HPDE6-E6E7 (cell line): ENCODE results near the gene DGKZ.

Experiments
- DNase-seq: peaks from one replicate; pipeline ENCODE4 v3.0.0; 2011; ENCODE audit warnings: missing footprints; ENCODE audit errors: extremely low spot score

Gene DGKZ

GRCh38 chr11:46392421-46393230 lies 45.4 kb downstream of the DGKZ start:
- DNase-seq, result peak; percentile 85

GRCh38 chr11:46393231-46393616 lies 46.0 kb downstream of the DGKZ start:
- no peak for DNase-seq

- no peak for DNase-seq
These were observed 46.5 kb downstream of the DGKZ start for GRCh38 chr11:46393759-46394158.

GRCh38 chr11:46397526-46397925 lies 50.3 kb downstream of the DGKZ start:
- no peak for DNase-seq

- DNase-seq, result no peak
These were observed 56.0 kb downstream of the DGKZ start for GRCh38 chr11:46402957-46403902.

- no peak for DNase-seq
These were observed 57.3 kb downstream of the DGKZ start for GRCh38 chr11:46404476-46405017.

GRCh38 chr11:46407635-46408034 lies 60.4 kb downstream of the DGKZ start:
- DNase-seq, result no peak

GRCh38 chr11:46408407-46408986 lies 61.2 kb downstream of the DGKZ start:
- no peak for DNase-seq

GRCh38 chr11:46410021-46410420 lies 62.8 kb downstream of the DGKZ start:
- DNase-seq, result no peak

GRCh38 chr11:46413760-46414465 lies 66.7 kb downstream of the DGKZ start:
- DNase-seq, result no peak

GRCh38 chr11:46414466-46414796 lies 67.2 kb downstream of the DGKZ start:
- no peak for DNase-seq

GRCh38 chr11:46414879-46415278 lies 67.6 kb downstream of the DGKZ start:
- no peak for DNase-seq

GRCh38 chr11:46417711-46418110 lies 70.4 kb downstream of the DGKZ start:
- DNase-seq, result no peak

GRCh38 chr11:46418751-46419150 lies 71.5 kb downstream of the DGKZ start:
- DNase-seq, result no peak

GRCh38 chr11:46420513-46420912 lies 73.2 kb downstream of the DGKZ start:
- no peak for DNase-seq

- no peak for DNase-seq
These were observed 74.1 kb downstream of the DGKZ start for GRCh38 chr11:46421257-46421880.

- no peak for DNase-seq
These were observed 75.3 kb downstream of the DGKZ start for GRCh38 chr11:46422588-46422987.

GRCh38 chr11:46426233-46426991 lies 79.1 kb downstream of the DGKZ start:
- DNase-seq, result no peak

- no peak for DNase-seq
These were observed 80.1 kb downstream of the DGKZ start for GRCh38 chr11:46427364-46427763.

- DNase-seq, result no peak
These were observed 82.5 kb downstream of the DGKZ start for GRCh38 chr11:46429717-46430116.
